GM18505 (cell line): ENCODE measurements around the gene MZF1.
A peak's percentile ranks its signal among the peaks of the same experiment; 100 is the strongest.

Experiments used
- ATAC-seq: cut with Tn5 transposase; IDR thresholded peaks from one replicate; pipeline ENCODE4 v1.9.1; 2021; ENCODE audit not compliant: unreplicated experiment
- POLR2A ChIP-seq: IDR thresholded peaks from 4 replicates; pipeline ENCODE4 v1.6.1; 2011; ENCODE audit warnings: borderline replicate concordance; ENCODE audit not compliant: insufficient read depth, insufficient read length; ENCODE audit errors: extremely low read depth

The MZF1 gene

GRCh38 chr19:58522709-58523108, 50.4 kb downstream of the MZF1 start:
- no peak for ATAC-seq
- TF ChIP-seq POLR2A = no peak

- ATAC-seq = no peak
- TF ChIP-seq POLR2A = no peak
Measured at GRCh38 chr19:58521651-58522050, 51.5 kb downstream of the MZF1 start.

GRCh38 chr19:58520257-58520599, 52.9 kb downstream of the MZF1 start:
- no peak for ATAC-seq
- TF ChIP-seq POLR2A = no peak

GRCh38 chr19:58519355-58520256, 53.5 kb downstream of the MZF1 start, which contains the start of gene ZBTB45:
Gene ZBTB45 (minus strand): TSS chr19:58519810. CDS start chr19:58517673, 2,137 bp downstream.
- ATAC-seq = peak; percentile 75
- peak; percentile 82 for TF ChIP-seq POLR2A

GRCh38 chr19:58519087-58519354, 54.1 kb downstream of the MZF1 start:
- no peak for TF ChIP-seq POLR2A
- peak; percentile 3 for ATAC-seq

GRCh38 chr19:58518256-58519086, 54.7 kb downstream of the MZF1 start:
- no peak for ATAC-seq
- TF ChIP-seq POLR2A = no peak

- ATAC-seq = no peak
- TF ChIP-seq POLR2A = no peak
Measured at GRCh38 chr19:58516964-58517833, 55.9 kb downstream of the MZF1 start.

GRCh38 chr19:58516246-58516836, 56.8 kb downstream of the MZF1 start:
- no peak for ATAC-seq
- no peak for TF ChIP-seq POLR2A

- no peak for TF ChIP-seq POLR2A
- ATAC-seq = no peak
Measured at GRCh38 chr19:58515259-58515658, 57.9 kb downstream of the MZF1 start.

- no peak for TF ChIP-seq POLR2A
- no peak for ATAC-seq
Measured at GRCh38 chr19:58514564-58515022, 58.5 kb downstream of the MZF1 start.

- peak; percentile 83 for TF ChIP-seq POLR2A
- ATAC-seq = peak; percentile 86
Measured at GRCh38 chr19:58513694-58514563, 59.2 kb downstream of the MZF1 start.

- no peak for TF ChIP-seq POLR2A
- ATAC-seq = no peak
Measured at GRCh38 chr19:58513213-58513693, 59.9 kb downstream of the MZF1 start.
